Fibroblast of pulmonary artery (primary cell): ENCODE data around the gene HGF.

ENCODE experiments used
- DNase-seq: peaks from one replicate; pipeline ENCODE4 v3.0.0-alpha.2; 2010; ENCODE audit warnings: low read depth
- H3K4me3 ChIP-seq: replicated peaks from 2 replicates; pipeline ENCODE4 v1.5.1; 2011; ENCODE audit warnings: low read depth, mild to moderate bottlenecking, control low read depth, low read length, moderate library complexity
- TF ChIP-seq, protein P1 (sequence below): IDR thresholded peaks from 2 replicates; pipeline ENCODE4 v1.5.1; 2011; ENCODE audit warnings: mild to moderate bottlenecking, control low read depth, low read length, inconsistent platforms; ENCODE audit errors: missing control alignments

HGF gene

DNA sequence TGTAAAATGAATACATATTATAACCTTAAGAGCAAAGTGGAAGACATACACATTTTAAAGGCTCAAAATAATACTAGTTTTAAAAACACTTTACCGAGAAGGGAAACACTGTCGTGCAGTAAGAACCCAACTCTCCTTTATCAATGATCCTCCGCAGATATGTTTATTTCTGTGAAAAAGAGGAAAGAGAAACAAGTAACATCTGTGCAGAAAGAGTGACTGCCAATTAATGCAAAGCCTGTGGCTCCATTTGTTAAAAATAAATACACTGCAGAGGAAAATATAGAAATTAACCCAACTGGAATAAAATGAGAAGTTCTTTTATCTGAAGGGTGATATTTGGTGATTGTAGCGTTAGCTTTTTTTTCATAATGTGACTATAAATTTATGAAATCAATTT lies 62.7 kb downstream of the HGF start:
- DNase-seq: no peak

GRCh38 chr7:81705206-81705605 lies 64.6 kb downstream of the HGF start:
- DNase-seq: no peak
- H3K4me3 ChIP-seq: no peak overlapping the region
- TF ChIP-seq, protein P1, sequence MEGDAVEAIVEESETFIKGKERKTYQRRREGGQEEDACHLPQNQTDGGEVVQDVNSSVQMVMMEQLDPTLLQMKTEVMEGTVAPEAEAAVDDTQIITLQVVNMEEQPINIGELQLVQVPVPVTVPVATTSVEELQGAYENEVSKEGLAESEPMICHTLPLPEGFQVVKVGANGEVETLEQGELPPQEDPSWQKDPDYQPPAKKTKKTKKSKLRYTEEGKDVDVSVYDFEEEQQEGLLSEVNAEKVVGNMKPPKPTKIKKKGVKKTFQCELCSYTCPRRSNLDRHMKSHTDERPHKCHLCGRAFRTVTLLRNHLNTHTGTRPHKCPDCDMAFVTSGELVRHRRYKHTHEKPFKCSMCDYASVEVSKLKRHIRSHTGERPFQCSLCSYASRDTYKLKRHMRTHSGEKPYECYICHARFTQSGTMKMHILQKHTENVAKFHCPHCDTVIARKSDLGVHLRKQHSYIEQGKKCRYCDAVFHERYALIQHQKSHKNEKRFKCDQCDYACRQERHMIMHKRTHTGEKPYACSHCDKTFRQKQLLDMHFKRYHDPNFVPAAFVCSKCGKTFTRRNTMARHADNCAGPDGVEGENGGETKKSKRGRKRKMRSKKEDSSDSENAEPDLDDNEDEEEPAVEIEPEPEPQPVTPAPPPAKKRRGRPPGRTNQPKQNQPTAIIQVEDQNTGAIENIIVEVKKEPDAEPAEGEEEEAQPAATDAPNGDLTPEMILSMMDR: no peak

More for the DNA sequence above, 62.7 kb downstream of the HGF start:
- TF ChIP-seq, protein P1: no peak
- H3K4me3 ChIP-seq: no peak overlapping the region

DNA sequence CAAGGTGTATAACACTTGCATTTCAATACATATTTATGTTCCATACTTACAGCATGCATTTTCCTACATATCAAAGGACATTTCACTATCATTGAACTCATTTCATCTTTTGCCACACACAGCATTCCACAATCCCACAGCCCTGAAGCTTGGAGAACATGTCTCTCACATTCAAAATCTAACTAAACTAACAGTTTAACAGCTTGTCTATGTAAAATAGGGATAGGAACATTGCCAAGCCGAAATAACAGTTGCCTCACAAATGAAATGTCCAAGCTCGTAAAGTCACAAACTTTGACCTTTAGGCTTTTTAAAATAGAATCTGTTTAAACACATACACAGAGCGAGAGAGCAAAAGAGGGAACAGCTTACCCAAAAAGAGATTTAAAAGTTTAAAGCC lies 65.3 kb downstream of the HGF start:
- H3K4me3 ChIP-seq: no peak overlapping the region
- DNase-seq: no peak

GRCh38 chr7:81698965-81699364 lies 70.9 kb downstream of the HGF start:
- no peak overlapping the region for H3K4me3 ChIP-seq
- TF ChIP-seq, protein P1: no peak
- no peak for DNase-seq

More for the DNA sequence above, 65.3 kb downstream of the HGF start:
- TF ChIP-seq, protein P1: no peak

DNA sequence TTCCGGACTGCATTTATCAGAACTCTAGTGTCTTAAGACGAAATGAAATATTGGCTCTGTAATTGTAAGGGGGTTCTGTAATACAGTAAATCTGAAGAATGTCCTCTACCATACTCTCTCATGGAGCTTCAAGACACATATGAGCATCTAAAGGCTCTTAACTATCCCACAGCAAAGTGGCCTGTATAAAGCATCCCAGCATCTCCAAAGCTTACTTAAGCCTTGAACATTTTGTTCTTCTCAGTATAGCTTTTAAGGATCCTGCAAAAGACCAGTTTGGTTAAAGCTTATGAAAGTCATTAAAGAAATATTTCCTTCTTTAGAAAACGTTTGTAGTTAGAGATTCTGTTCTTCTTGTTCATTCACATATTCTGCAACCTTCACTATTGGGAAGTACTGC lies 75.1 kb downstream of the HGF start:
- H3K4me3 ChIP-seq: no peak overlapping the region
- TF ChIP-seq, protein P1: no peak
- DNase-seq: no peak

GRCh38 chr7:81693894-81694293 lies 76.0 kb downstream of the HGF start:
- DNase-seq: no peak
- no peak overlapping the region for H3K4me3 ChIP-seq
- TF ChIP-seq, protein P1: no peak

DNA sequence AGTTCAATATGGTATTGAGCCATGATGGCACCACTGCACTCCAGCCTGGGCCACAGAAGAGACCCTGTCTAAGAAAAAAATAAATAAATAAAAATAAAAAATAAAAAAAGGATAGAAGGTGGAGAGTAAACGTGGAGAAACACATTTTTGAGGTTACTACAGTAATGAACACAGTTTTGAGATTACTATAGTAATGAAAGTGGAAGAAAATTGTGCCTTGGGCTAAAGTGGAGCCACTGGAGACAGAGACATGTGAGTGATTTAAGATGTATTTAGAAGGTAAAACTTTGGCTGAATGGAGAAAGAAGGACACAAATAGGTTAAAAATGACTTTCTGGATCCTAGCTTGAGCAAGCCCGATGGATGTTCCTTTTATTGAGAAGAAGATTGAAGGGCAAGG lies 76.8 kb downstream of the HGF start:
- no peak overlapping the region for H3K4me3 ChIP-seq
- TF ChIP-seq, protein P1: no peak
- no peak for DNase-seq
